HepG2 (cell line): ENCODE data around the gene PRKAR2B. TPM values are rescaled to one million over a fixed set of nuclear protein-coding genes. Genes with fewer than 3 reads are reported as not detected.

Experiments
- AGO2 ChIP-seq: fragments of 200-400 bp; formaldehyde crosslinking; optimal IDR thresholded peaks from 2 replicates; pipeline ENCODE3; 2017; ENCODE audit warnings: mild to moderate bottlenecking, low read depth, low read length, moderate library complexity
- BATF2 ChIP-seq: sonication (generic); formaldehyde crosslinking; IDR thresholded peaks from 2 replicates; pipeline ENCODE4 v1.8.0; 2022; ENCODE audit warnings: mild to moderate bottlenecking, missing genetic modification reagents, moderate library complexity
- GTF2F1 ChIP-seq: fragments of 150-350 bp; IDR thresholded peaks from 2 replicates; pipeline ENCODE4 v1.6.1; 2014; ENCODE audit warnings: low read length
- HNRNPL ChIP-seq: fragments of 200-400 bp; formaldehyde crosslinking; IDR thresholded peaks from 2 replicates; pipeline ENCODE4 v1.6.1; 2017; ENCODE audit warnings: mild to moderate bottlenecking, low read depth, low read length
- NR2F1 ChIP-seq, 2 experiments: fragments of 450-650 bp in 1 of 2; formaldehyde crosslinking in 1 of 2; IDR thresholded peaks; 2 replicates each; pipeline versions ENCODE4 v1.5.0 to v1.6.1; 2016 to 2020; ENCODE audit warnings: mild to moderate bottlenecking in 1 of 2, missing compliant biosample characterization in 1 of 2, missing genetic modification reagents in 1 of 2, moderate library complexity in 1 of 2
- NR2F6 ChIP-seq, 2 experiments: IDR thresholded peaks; 2 replicates each; pipeline ENCODE4 v1.6.1; 2016; ENCODE audit warnings: antibody characterized with exemption in 1 of 2, mild to moderate bottlenecking in 1 of 2
- RELA ChIP-seq: sonication (generic); formaldehyde crosslinking; IDR thresholded peaks from 2 replicates; pipeline ENCODE4 v1.4.0; 2020; ENCODE audit warnings: missing genetic modification reagents
- RFXAP ChIP-seq: sonication (generic); formaldehyde crosslinking; IDR thresholded peaks from 2 replicates; pipeline ENCODE4 v1.4.0; 2020; ENCODE audit warnings: missing genetic modification reagents, borderline replicate concordance
- SAFB2 ChIP-seq: sonication (generic); formaldehyde crosslinking; IDR thresholded peaks from 2 replicates; pipeline ENCODE4 v1.5.1; 2020; ENCODE audit warnings: missing genetic modification reagents, low read depth, mild to moderate bottlenecking, borderline replicate concordance
- SALL1 ChIP-seq: sonication (generic); formaldehyde crosslinking; IDR thresholded peaks from 2 replicates; pipeline ENCODE4 v1.8.0; 2022; ENCODE audit warnings: mild to moderate bottlenecking, missing genetic modification reagents
- SETDB1 ChIP-seq: sonication (generic); formaldehyde crosslinking; IDR thresholded peaks from 2 replicates; pipeline ENCODE4 v1.5.1; 2020; ENCODE audit warnings: missing genetic modification reagents, mild to moderate bottlenecking, borderline replicate concordance
- TEF ChIP-seq: sonication (generic); formaldehyde crosslinking; IDR thresholded peaks from 2 replicates; pipeline ENCODE4 v1.5.0; 2020; ENCODE audit warnings: missing genetic modification reagents
- YEATS2 ChIP-seq: sonication (generic); formaldehyde crosslinking; IDR thresholded peaks from 2 replicates; pipeline ENCODE4 v1.4.0; 2020; ENCODE audit warnings: missing genetic modification reagents, borderline replicate concordance
- YEATS4 ChIP-seq: sonication (generic); formaldehyde crosslinking; IDR thresholded peaks from 2 replicates; pipeline ENCODE4 v1.4.0; 2020; ENCODE audit warnings: missing genetic modification reagents, borderline replicate concordance
- ZHX1 ChIP-seq: sonication (generic); formaldehyde crosslinking; IDR thresholded peaks from 2 replicates; pipeline ENCODE4 v1.8.1; 2022; ENCODE audit warnings: low read depth, mild to moderate bottlenecking, missing genetic modification reagents
- ZNF180 ChIP-seq: sonication (generic); formaldehyde crosslinking; IDR thresholded peaks from 2 replicates; pipeline ENCODE4 v1.4.0; 2020; ENCODE audit warnings: low read depth, missing genetic modification reagents, borderline replicate concordance
- ZNF530 ChIP-seq: sonication (generic); formaldehyde crosslinking; IDR thresholded peaks from 2 replicates; pipeline ENCODE4 v1.5.0; 2020; ENCODE audit warnings: low read depth, mild to moderate bottlenecking, missing genetic modification reagents
- ZNF670 ChIP-seq: sonication (generic); formaldehyde crosslinking; IDR thresholded peaks from 2 replicates; pipeline ENCODE4 v1.8.0; 2022; ENCODE audit warnings: mild to moderate bottlenecking, missing genetic modification reagents, borderline replicate concordance
- ZNF775 ChIP-seq: sonication (generic); formaldehyde crosslinking; IDR thresholded peaks from 2 replicates; pipeline ENCODE4 v1.4.0; 2020; ENCODE audit warnings: missing genetic modification reagents, mild to moderate bottlenecking, moderate library complexity, borderline replicate concordance
- polyA plus RNA-seq, 8 experiments: library from polyadenylated mRNA; depleted of rRNA in 3 of 8; stranded (reverse) in 7 of 8; unstranded in 1 of 8; fragments of >200 nt; fragmentation: Illumina TruSeq in 4 of 8; extraction: Trizol in 4 of 8; gene quantifications; 2 replicates each; pipeline versions ENCODE4 v1.2.1 to v1.2.3, GENCODE V29; 2011 to 2016; ENCODE audit warnings: low read depth in 4 of 8, missing spikeins in 1 of 8, mixed read lengths in 1 of 8; ENCODE audit not compliant: insufficient read depth in 1 of 8
- total RNA-seq, 5 experiments: library from RNA; depleted of rRNA; stranded (reverse); fragments of >200 nt; fragmentation: Illumina TruSeq; extraction: Trizol; gene quantifications; 2 replicates each; pipeline ENCODE4 v1.2.3, GENCODE V29; 2016; ENCODE audit warnings: low read depth in 1 of 5
- TF ChIP-seq, protein P1 (sequence below): sonication (generic); formaldehyde crosslinking; IDR thresholded peaks from 2 replicates; pipeline ENCODE4 v1.8.1; 2023; ENCODE audit warnings: mild to moderate bottlenecking, missing genetic modification reagents
- TF ChIP-seq, protein P2 (sequence below): sonication (generic); formaldehyde crosslinking; IDR thresholded peaks from 2 replicates; pipeline ENCODE4 v1.4.0; 2020; ENCODE audit warnings: mild to moderate bottlenecking, missing genetic modification reagents

PRKAR2B gene
- total and polyA plus RNA-seq, 2 of the 13 experiments (the other 11 are each of a cell fraction or from before 2014, with no cell fraction given) = not detected

- TF ChIP-seq, protein P1, sequence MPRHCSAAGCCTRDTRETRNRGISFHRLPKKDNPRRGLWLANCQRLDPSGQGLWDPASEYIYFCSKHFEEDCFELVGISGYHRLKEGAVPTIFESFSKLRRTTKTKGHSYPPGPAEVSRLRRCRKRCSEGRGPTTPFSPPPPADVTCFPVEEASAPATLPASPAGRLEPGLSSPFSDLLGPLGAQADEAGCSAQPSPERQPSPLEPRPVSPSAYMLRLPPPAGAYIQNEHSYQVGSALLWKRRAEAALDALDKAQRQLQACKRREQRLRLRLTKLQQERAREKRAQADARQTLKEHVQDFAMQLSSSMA (CRISPR knock-in tag) = no peak
- TF ChIP-seq ZNF180 (CRISPR knock-in tag) (no peak), YEATS2 (CRISPR knock-in tag) (peak; percentile 67; the same call in 1 of the 2 replicates), SAFB2 (CRISPR knock-in tag) (no peak; the same call in 1 of the 2 replicates), BATF2 (CRISPR knock-in tag) (no peak), RFXAP (peak; percentile 86), AGO2 (peak; percentile 89), NR2F6 (IDR thresholded peaks at IDR 0.05) (0 out of 2 replicates have a peak, but pooled peaks have one; percentile 16), NR2F6 (CRISPR knock-in tag; IDR thresholded peaks at IDR 0.05) (0 out of 2 replicates have a peak, but pooled peaks have one; percentile 33), SALL1 (CRISPR knock-in tag) (peak; percentile 80), GTF2F1 (no peak), ZHX1 (no peak), ZNF775 (no peak), RELA (CRISPR knock-in tag) (no peak), HNRNPL (peak; percentile 65; the same call in 1 of the 2 replicates), ZNF530 (CRISPR knock-in tag) (no peak), NR2F1 (CRISPR knock-in tag; IDR thresholded peaks at IDR 0.05) (no peak), SETDB1 (no peak), ZNF670 (CRISPR knock-in tag) (no peak), YEATS4 (peak; percentile 74; the same call in 1 of the 2 replicates), TEF (CRISPR knock-in tag) (no peak)
- TF ChIP-seq, protein P2, sequence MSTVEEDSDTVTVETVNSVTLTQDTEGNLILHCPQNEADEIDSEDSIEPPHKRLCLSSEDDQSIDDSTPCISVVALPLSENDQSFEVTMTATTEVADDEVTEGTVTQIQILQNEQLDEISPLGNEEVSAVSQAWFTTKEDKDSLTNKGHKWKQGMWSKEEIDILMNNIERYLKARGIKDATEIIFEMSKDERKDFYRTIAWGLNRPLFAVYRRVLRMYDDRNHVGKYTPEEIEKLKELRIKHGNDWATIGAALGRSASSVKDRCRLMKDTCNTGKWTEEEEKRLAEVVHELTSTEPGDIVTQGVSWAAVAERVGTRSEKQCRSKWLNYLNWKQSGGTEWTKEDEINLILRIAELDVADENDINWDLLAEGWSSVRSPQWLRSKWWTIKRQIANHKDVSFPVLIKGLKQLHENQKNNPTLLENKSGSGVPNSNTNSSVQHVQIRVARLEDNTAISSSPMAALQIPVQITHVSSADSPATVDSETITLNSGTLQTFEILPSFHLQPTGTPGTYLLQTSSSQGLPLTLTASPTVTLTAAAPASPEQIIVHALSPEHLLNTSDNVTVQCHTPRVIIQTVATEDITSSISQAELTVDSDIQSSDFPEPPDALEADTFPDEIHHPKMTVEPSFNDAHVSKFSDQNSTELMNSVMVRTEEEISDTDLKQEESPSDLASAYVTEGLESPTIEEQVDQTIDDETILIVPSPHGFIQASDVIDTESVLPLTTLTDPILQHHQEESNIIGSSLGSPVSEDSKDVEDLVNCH (CRISPR knock-in tag) = no peak
Observed at GRCh38 chr7:107169120-107170050, 124.9 kb downstream of the PRKAR2B start (continued).
